OCI-LY1 (cell line): ENCODE results near the gene VPS37C.

Experiments used
- CTCF ChIP-seq: fragments of 200-600 bp; sonication (generic), shearing (Covaris generic); IDR thresholded peaks from 2 replicates; pipeline ENCODE4 v1.5.1; 2017; ENCODE audit warnings: mild to moderate bottlenecking, antibody characterized with exemption, low read length, moderate library complexity, mixed read lengths
- EZH2 ChIP-seq: fragments of 200-600 bp; sonication (generic), shearing (Covaris generic); IDR thresholded peaks from 2 replicates; pipeline ENCODE4 v1.8.0; 2017; ENCODE audit warnings: borderline replicate concordance, mixed run types, mild to moderate bottlenecking, antibody characterized with exemption, low read length, moderate library complexity, mixed read lengths

DNA sequence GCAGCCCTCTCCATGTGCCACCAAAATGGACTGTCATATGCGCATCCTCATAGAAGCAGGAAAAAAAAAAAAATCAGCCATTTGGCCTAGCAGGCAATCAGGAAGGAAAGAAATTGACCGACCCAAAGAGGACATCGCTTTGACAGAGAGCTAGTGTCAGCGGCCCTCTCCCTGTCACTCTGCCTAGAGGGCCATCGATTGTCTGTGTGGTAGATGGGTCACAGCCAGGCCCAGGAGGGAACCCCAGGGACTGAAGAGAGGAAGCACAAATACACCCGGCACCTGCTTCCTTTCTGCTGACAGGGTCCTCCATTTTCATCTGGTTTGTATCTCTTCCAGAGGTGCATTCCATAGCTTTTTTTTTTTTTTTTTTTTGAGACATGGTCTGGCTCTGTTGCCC, 21.8 kb downstream of the VPS37C start:
- TF ChIP-seq CTCF: no peak
- no peak for TF ChIP-seq EZH2
